Endothelial cell of hepatic sinusoid (primary cell): ENCODE measurements around the gene BLMH.

ENCODE experiments used
- in situ Hi-C: cut with HindIII; loops from 2 replicates; pipeline ENCODE4 v1.10.0; 2017; ENCODE audit warnings: low sequenced_read_pairs

BLMH gene

DNA sequence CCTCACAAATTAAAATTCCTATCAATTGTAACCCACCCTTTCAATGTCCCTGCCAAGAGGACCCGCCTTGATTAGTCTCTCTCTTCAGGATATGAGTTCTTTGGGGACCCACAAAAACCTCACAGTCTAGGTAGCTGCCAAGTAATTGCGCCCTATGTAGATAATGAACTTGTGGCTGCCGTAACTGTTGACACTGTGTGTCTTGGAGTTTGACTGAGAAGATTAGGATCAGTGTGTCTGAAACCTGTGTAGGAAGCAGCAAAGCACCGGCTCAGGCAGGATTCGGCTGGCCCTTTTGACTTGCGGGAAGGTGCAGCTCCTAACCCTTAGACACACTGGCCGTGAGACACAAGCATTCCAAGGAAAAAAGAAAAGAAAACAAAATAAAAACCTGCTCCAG lies 38.4 kb downstream of the BLMH start:
- in situ Hi-C loops: no loop called here

- in situ Hi-C loops: no loop called here
Observed at GRCh38 chr17:30251931-30252330, 39.8 kb downstream of the BLMH start.

GRCh38 chr17:30249460-30249859 lies 42.3 kb downstream of the BLMH start:
- in situ Hi-C loops: no loop called here

DNA sequence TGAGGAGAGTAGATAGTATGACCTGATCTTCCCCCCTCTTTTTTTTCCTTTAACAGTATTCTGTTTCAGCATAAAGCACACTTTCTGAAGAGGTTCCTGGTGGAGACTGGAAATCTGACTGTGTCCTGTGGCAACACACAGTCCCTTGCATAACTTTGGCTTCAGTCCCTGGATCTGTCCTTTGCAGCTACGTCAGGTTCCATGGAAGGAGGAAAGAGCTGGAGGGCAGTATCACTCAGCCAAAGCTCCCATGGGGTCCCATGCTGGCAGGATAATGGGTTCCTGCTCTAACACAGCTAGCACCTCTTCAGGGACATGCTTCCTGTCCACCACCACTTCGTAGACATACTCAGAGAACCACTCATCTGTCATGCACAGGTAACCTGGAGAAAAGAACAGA lies 43.0 kb downstream of the BLMH start:
- in situ Hi-C loops: no loop called here

DNA sequence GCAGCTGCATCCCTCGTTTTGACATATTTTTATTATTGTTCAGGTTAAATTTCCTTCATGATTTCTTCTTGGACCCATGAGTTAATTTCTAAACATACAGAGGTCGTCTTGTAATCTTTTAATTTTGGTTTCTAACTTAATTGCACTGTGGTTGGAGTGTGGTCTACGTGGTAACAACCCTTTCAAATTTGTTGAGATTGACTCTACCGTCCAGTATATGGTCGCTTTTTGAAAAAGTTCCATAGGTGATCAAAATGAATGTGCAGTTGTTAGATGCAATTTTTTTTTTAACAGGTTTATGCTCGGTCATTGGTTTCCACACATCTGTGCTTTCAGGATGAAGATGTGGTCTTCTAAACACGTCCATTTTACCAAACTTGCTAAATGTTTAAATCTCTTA lies 45.3 kb downstream of the BLMH start:
- in situ Hi-C loops: no loop called here

- in situ Hi-C loops: no loop called here
Observed at GRCh38 chr17:30244853-30245385, 46.8 kb downstream of the BLMH start.

DNA sequence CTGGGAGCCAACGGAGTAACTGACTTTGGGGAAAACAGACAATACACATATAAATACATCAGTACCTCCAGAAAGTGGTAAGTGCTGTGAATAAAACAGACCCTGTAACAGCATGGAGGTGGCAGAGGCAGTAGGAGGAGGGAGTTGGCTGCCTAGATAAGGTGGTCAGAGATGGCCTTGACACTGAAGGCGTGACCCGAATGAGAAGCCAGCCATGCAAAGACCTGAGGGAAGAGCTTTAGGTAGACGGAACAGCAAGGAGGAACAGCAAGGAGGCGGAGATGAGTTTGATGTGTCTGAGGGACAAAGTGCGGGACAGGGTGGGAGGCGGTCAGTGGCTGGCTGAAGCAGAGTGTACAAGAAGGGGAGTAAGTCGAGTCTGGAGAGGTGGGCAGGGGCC lies 48.2 kb downstream of the BLMH start:
- in situ Hi-C loops: no loop called here

DNA sequence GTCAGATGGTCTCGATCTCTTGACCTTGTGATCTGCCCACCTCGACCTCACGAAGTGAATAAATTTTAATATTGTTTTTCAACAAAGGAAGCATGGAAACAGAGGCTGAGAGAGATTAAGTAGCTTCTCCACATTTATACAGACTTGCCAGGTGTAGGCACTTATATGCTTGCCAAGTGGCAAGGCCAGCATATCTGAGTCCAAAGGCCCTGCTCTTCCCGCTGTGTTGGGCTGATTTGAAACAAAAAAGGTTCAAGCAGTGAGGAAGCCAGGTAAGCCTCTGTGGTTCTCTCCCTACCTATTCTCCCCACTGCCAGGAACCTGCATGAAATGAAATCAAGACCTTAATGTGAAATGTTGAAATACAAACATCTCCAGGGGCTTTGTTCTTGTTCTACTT lies 48.7 kb downstream of the BLMH start:
- in situ Hi-C loops: no loop called here

DNA sequence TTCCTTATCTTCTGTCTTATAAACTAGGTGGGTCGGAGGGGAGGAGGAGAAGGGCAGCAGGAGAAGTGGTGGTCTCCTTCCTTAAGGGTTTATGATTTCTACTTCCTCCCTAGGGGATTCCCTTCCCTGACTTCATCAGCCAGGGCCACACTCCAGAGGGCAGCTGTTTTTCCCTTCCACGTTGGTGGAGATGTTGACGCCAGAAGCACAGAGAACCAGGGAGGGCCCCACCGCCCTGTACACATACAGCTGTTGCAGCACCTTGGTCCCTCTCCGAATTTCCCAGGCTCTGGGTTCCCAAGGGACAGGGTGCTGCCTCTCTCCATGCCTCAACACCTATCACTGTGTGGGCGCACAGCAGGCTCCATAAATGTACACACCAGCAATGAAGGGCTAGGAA lies 50.7 kb downstream of the BLMH start:
- in situ Hi-C loops: no loop called here

DNA sequence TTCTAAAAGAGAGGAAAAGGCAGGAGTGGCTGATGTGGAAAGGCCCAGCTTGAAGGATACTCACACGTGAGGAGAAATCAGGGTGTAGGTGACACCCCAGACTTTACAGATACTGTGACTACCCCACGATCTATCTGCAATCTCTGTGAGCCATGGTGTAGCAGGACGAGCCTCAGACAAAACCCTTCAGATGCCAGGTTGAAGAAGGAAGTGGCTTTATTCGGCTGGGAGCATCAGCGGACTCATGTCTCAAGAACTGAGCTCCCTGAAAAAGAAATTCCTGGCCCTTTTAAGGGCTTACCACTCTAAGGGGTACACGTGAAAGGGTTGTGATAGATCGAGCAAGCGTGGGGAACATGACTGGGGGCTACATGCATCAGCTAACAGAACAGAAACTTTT lies 51.6 kb downstream of the BLMH start:
- in situ Hi-C loops: no loop called here

GRCh38 chr17:30239089-30239462 lies 52.7 kb downstream of the BLMH start:
- in situ Hi-C loops: loop anchor here (5.0 kb wide), 2 partner anchors 42 to 132 kb away; no protein-coding TSS in a partner anchor

DNA sequence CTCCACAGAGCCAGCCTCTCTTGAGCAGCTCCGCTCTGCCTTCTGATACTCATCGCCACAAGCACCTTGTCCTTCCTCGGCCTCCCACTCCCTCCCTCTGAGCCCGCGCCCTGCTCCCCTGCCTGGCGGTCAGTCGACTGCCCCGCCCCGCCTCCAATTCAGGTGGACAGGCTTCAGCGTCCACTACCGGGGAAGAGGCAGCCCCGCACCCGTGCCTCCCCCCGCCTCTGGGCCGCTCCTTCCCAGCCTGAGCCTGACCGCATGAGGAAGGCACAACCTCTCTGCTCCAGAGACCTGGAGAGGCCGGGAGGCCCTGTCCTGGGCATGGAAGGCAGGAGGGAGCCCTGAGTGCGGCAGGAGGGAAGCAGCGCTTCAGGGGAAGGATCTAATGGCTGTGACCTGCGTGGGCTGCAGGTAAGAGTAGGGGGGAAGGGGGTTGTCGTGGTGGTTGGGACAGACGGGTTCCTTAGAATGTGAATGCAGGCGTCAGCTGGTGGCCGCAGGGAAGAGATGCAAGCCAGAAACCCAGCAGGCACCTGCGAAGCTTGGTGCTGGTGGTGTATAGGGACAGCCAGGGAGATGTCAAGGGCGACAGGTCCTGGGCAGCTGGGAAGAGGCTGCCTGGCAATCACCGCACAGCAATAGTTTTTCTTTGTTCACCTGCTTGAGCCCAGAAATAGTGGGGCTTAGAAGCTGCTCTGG lies 53.2 kb downstream of the BLMH start:
- in situ Hi-C loops: loop anchor here (5.0 kb wide), 2 partner anchors 41 to 131 kb away; no protein-coding TSS in a partner anchor

GRCh38 chr17:30238003-30238344 lies 53.8 kb downstream of the BLMH start:
- in situ Hi-C loops: loop anchor here (5.0 kb wide), 2 partner anchors 41 to 131 kb away; no protein-coding TSS in a partner anchor

DNA sequence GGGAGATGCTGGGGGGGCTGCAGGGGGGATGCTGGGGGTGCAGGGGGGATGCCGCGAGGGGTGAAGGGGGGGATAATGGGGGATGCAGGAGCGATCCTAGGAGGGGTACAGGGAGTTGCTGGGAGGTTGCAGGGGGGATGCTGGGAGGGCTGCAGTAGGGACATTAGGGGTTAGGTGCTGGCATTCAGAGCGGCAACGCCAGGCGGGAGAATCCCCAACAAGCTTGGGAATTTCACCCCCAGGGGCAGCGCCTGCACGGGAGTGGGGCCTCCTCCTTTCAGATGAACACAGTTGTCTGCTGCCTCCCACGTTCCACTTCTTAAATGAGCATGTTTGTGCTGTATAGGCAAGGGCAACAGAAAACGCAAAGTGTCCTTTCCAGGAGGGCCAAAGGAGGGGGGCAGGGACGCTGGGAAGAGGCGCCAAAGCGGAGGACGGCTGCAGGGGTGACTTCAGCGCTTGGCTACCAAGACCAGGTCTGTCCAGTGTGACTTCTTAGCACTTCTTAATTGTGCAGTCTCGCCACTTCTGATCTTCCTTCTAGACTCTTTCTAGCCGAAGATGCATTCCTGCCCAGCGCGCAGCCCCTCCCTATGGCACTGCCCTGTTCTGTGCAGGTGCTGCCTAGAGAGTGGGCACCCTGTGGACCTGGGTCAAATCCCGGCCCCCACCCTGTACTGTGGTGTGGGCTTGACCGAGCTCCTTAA lies 54.3 kb downstream of the BLMH start:
- in situ Hi-C loops: loop anchor here (5.0 kb wide), 2 partner anchors 40 to 130 kb away; no protein-coding TSS in a partner anchor

GRCh38 chr17:30236766-30237165 lies 55.0 kb downstream of the BLMH start:
- in situ Hi-C loops: loop anchor here (5.0 kb wide), 2 partner anchors 39 to 129 kb away; no protein-coding TSS in a partner anchor

DNA sequence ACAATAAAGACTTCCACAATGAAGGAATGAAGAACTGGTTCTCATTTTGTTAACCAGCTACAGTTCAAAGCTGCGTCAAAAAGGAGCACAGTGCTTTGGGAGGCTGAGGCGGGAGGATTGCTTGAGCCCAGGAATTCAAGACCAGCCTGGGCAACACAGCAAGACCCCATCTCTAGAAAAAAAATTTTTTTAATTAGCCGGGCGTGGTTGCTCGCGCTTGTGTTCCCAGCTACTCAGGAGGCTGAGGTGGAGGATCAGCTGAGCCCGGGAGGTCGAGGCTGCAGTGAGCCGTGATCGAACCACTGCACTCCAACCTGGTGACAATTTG lies 55.5 kb downstream of the BLMH start:
- in situ Hi-C loops: loop anchor here (5.0 kb wide), 2 partner anchors 39 to 129 kb away; no protein-coding TSS in a partner anchor

GRCh38 chr17:30235386-30236296 lies 56.1 kb downstream of the BLMH start, which contains the start of gene SLC6A4:
Gene SLC6A4, minus strand, starts transcription at chr17:30235697. Its CDS starts 13,739 bp downstream, at chr17:30221958.
- in situ Hi-C loops: loop anchor here (5.0 kb wide), 2 partner anchors 38 to 128 kb away; no protein-coding TSS in a partner anchor

DNA sequence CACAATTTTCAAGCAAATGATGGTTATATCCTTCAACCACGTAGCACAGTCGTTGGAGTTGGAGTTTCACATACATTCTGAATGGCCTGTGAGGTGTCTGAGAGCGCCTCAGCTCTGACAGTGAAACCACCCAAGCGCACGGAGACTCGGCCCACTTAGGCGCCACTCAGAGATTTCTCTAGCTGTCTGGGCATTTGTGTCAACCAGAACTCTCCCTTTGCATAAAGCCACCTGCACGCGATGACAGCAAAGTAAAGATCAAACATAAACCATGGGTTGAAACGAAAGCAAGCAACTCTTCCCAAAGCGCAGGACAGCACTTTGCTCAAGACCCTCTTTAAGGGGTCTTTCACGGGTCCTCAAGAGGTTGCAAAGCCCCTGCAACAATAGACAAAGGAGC lies 56.8 kb downstream of the BLMH start:
- in situ Hi-C loops: loop anchor here (5.0 kb wide), 2 partner anchors 38 to 128 kb away; no protein-coding TSS in a partner anchor

DNA sequence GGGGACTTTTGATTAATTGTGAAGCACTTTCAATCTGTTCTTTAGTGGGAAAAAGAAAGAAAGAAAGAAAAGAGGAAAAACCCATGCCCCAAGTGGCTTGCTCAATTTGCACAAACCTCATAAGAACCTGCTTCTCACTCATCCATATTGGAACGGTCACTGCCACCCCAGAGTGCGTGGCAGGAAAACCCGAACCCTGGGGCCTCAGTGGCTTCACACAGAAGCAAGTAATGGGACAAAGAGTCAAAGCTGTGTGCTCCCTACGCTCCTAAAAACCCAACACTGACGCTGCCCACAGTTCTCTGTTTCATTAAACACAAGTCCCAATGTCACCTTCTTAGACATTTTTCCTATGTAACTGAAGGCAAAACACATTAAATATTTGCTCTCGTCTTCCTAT lies 57.4 kb downstream of the BLMH start:
- in situ Hi-C loops: no loop called here

DNA sequence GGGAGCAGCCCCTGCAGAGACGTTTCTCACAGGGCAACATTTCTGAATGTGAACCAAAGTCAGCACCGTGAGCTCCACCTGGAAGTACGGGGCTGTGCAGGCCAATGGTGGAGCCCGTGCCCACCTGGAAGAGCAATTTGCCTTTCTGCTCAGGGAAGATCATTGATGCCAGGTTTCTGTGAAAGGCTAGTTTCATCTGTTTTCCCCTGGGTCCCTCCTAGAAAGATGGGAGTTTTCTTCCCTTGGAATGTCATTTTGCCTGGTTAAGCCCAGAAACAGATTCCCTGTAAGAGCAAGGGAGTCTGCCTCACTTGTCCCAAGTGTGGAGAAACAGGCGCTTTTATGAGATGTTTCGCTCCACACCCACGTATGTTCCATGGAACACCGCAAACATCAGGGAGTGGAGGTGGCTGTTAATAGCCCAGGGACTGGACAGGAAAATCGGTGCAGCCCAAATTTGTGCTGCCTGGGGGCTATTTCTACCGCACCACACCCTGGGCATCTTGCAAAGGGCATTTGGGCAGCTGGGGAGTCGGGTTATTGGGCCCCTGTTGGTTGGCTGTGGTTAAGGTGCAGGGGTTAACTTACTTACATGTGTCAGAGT lies 58.8 kb downstream of the BLMH start:
- in situ Hi-C loops: no loop called here
